H9 (cell line): ENCODE data around the gene HIPK2. TPM values are rescaled to one million over a fixed set of nuclear protein-coding genes. Genes with fewer than 3 reads are reported as not detected.

Source experiments
- DNase-seq: peaks from one replicate; pipeline ENCODE4 v3.0.0-alpha.2; 2017
- H2AFZ ChIP-seq: one replicate; pipeline ENCODE4 v1.6.1; 2013; ENCODE audit warnings: mild to moderate bottlenecking, low read length, control low read depth, moderate library complexity
- H2AK5ac ChIP-seq: 2 replicates; pipeline ENCODE4 v1.6.1; 2013; ENCODE audit warnings: low read length, control low read depth, mixed read lengths; ENCODE audit not compliant: insufficient read length
- H2BK120ac ChIP-seq: one replicate; pipeline ENCODE4 v1.6.1; 2013; ENCODE audit warnings: low read depth, mild to moderate bottlenecking, low read length, control low read depth, inconsistent platforms; ENCODE audit not compliant: poor library complexity, severe bottlenecking
- H2BK12ac ChIP-seq: 2 replicates; pipeline ENCODE4 v1.6.1; 2013; ENCODE audit warnings: low read length, control low read depth, mixed read lengths, low read depth; ENCODE audit not compliant: insufficient read length
- H2BK15ac ChIP-seq: 2 replicates; pipeline ENCODE4 v1.6.1; 2013; ENCODE audit warnings: low read depth, low read length, control low read depth
- H2BK20ac ChIP-seq: one replicate; pipeline ENCODE4 v1.6.1; 2013; ENCODE audit warnings: low read depth, mild to moderate bottlenecking, low read length, control low read depth, inconsistent platforms; ENCODE audit not compliant: poor library complexity, severe bottlenecking
- H2BK5ac ChIP-seq: 2 replicates; pipeline ENCODE4 v1.6.1; 2013; ENCODE audit warnings: low read length, control low read depth, mixed read lengths; ENCODE audit not compliant: insufficient read length
- H3K14ac ChIP-seq: 2 replicates; pipeline ENCODE4 v1.6.1; 2013; ENCODE audit warnings: low read length, control low read depth; ENCODE audit not compliant: insufficient read depth
- H3K18ac ChIP-seq: 2 replicates; pipeline ENCODE4 v1.6.1; 2013; ENCODE audit warnings: low read depth, mild to moderate bottlenecking, mixed read lengths, low read length, control low read depth; ENCODE audit not compliant: insufficient read length
- H3K23ac ChIP-seq: 2 replicates; pipeline ENCODE4 v1.6.1; 2013; ENCODE audit warnings: low read length, control low read depth, mixed read lengths, low read depth; ENCODE audit not compliant: insufficient read length
- H3K23me2 ChIP-seq: 2 replicates; pipeline ENCODE4 v1.6.1; 2013; ENCODE audit warnings: low read depth, mild to moderate bottlenecking, mixed read lengths, low read length, control low read depth; ENCODE audit not compliant: insufficient read length, poor library complexity, severe bottlenecking
- H3K27ac ChIP-seq: 2 replicates; pipeline ENCODE4 v1.5.1; 2013; ENCODE audit warnings: low read length, control low read depth, mixed read lengths, low read depth; ENCODE audit not compliant: insufficient read length
- H3K27me3 ChIP-seq: 2 replicates; pipeline ENCODE4 v1.6.1; 2013; ENCODE audit warnings: low read length, control low read depth, inconsistent platforms; ENCODE audit not compliant: insufficient read depth
- H3K4ac ChIP-seq: 2 replicates; pipeline ENCODE4 v1.6.1; 2013; ENCODE audit warnings: low read depth, mild to moderate bottlenecking, control low read depth, inconsistent platforms, low read length, moderate library complexity
- H3K4me1 ChIP-seq: 2 replicates; pipeline ENCODE4 v1.6.1; 2013; ENCODE audit warnings: low read length, control low read depth, inconsistent platforms; ENCODE audit not compliant: insufficient read depth
- H3K4me2 ChIP-seq: 2 replicates; pipeline ENCODE4 v1.6.1; 2013; ENCODE audit warnings: low read length, control low read depth, mixed read lengths; ENCODE audit not compliant: insufficient read length, insufficient read depth
- H3K56ac ChIP-seq: 2 replicates; pipeline ENCODE4 v1.6.1; 2013; ENCODE audit warnings: low read depth, mild to moderate bottlenecking, mixed read lengths, low read length, control low read depth; ENCODE audit not compliant: insufficient read length
- H3K79me1 ChIP-seq: 2 replicates; pipeline ENCODE4 v1.6.1; 2013; ENCODE audit warnings: low read depth, mild to moderate bottlenecking, moderate library complexity, low read length, control low read depth, inconsistent platforms; ENCODE audit not compliant: insufficient read depth, poor library complexity, severe bottlenecking
- H3K79me2 ChIP-seq: 2 replicates; pipeline ENCODE4 v1.6.1; 2013; ENCODE audit warnings: low read length, control low read depth, inconsistent platforms; ENCODE audit not compliant: insufficient read depth
- H3K9ac ChIP-seq: 2 replicates; pipeline ENCODE4 v1.6.1; 2013; ENCODE audit warnings: low read length, control low read depth, mixed read lengths; ENCODE audit not compliant: insufficient read length; ENCODE audit errors: extremely low read depth
- H3K9me3 ChIP-seq: one replicate; pipeline ENCODE4 v1.6.1; 2013; ENCODE audit warnings: low read depth, low read length, inconsistent platforms; ENCODE audit not compliant: control insufficient read depth
- H3T11ph ChIP-seq: one replicate; pipeline ENCODE4 v1.6.1; 2013; ENCODE audit warnings: mild to moderate bottlenecking, low read length, control low read depth, inconsistent platforms
- H4K20me1 ChIP-seq: one replicate; pipeline ENCODE4 v1.6.1; 2013; ENCODE audit not compliant: control insufficient read depth, insufficient read length, insufficient read depth
- H4K5ac ChIP-seq: 2 replicates; pipeline ENCODE4 v1.6.1; 2013; ENCODE audit warnings: low read depth, mild to moderate bottlenecking, mixed read lengths, low read length, control low read depth; ENCODE audit not compliant: insufficient read length
- H4K8ac ChIP-seq: replicated peaks from 2 replicates; pipeline ENCODE4 v1.6.1; 2013; ENCODE audit warnings: low read length, control low read depth, mixed read lengths, low read depth; ENCODE audit not compliant: insufficient read length
- H4K91ac ChIP-seq: 2 replicates; pipeline ENCODE4 v1.6.1; 2013; ENCODE audit warnings: low read depth, mild to moderate bottlenecking, moderate library complexity, mixed read lengths, low read length, control low read depth; ENCODE audit not compliant: insufficient read length
- H3K27ac Mint-ChIP-seq, 3 experiments: 2 replicates in 2 of 3; 3 replicates in 1 of 3; pipeline ENCODE4 v1.8.0; 2020 to 2021; ENCODE audit warnings: mixed read lengths in 3 of 3, mild to moderate bottlenecking in 1 of 3, moderate library complexity in 1 of 3
- H3K27me3 Mint-ChIP-seq: 2 replicates; pipeline ENCODE4 v1.8.0; 2021; ENCODE audit warnings: low read depth, mild to moderate bottlenecking, moderate library complexity, mixed read lengths
- H3K36me3 Mint-ChIP-seq, 3 experiments: 2 replicates in 2 of 3; 3 replicates in 1 of 3; pipeline ENCODE4 v1.8.0; 2020 to 2021; ENCODE audit warnings: low read depth in 3 of 3, mixed read lengths in 3 of 3; ENCODE audit not compliant: insufficient read depth in 1 of 3
- H3K4me1 Mint-ChIP-seq, 2 experiments: 2 replicates each; pipeline ENCODE4 v1.8.0; 2020; ENCODE audit warnings: mixed read lengths in 2 of 2
- H3K4me3 Mint-ChIP-seq, 2 experiments: 2 replicates in 1 of 2; 3 replicates in 1 of 2; pipeline ENCODE4 v1.8.0; 2020 to 2021; ENCODE audit warnings: mild to moderate bottlenecking in 2 of 2, mixed read lengths in 2 of 2, moderate library complexity in 1 of 2
- H3K9me3 Mint-ChIP-seq, 2 experiments: 2 replicates in 1 of 2; 3 replicates in 1 of 2; pipeline ENCODE4 v1.8.0; 2020; ENCODE audit warnings: mild to moderate bottlenecking in 2 of 2, mixed read lengths in 2 of 2, moderate library complexity in 1 of 2
- WGBS: extraction: QIAGEN DNeasy Blood & Tissue Kit; methylation state at CpG from one replicate; pipeline ENCODE4 v1.1.7; 2013; ENCODE audit warnings: missing lambda C conversion rate, low lambda C conversion rate, mixed read lengths; ENCODE audit not compliant: insufficient read length; ENCODE audit errors: extremely low coverage; 5-methylcytosine and 5-hydroxymethylcytosine counted together
- total RNA-seq: library from RNA; stranded (reverse); gene quantifications from 2 replicates; pipeline ENCODE4 v1.2.1, GENCODE V29; 2021
- TF ChIP-seq, protein P1 (sequence below): fragments of 200-600 bp; sonication (generic); conservative IDR thresholded peaks from 3 replicates; pipeline ENCODE4 v1.8.0; 2021; ENCODE audit warnings: antibody characterized with exemption, mild to moderate bottlenecking

HIPK2 gene
- total RNA-seq, 1 experiment from 2014 or later, result 21.9 TPM

DNA sequence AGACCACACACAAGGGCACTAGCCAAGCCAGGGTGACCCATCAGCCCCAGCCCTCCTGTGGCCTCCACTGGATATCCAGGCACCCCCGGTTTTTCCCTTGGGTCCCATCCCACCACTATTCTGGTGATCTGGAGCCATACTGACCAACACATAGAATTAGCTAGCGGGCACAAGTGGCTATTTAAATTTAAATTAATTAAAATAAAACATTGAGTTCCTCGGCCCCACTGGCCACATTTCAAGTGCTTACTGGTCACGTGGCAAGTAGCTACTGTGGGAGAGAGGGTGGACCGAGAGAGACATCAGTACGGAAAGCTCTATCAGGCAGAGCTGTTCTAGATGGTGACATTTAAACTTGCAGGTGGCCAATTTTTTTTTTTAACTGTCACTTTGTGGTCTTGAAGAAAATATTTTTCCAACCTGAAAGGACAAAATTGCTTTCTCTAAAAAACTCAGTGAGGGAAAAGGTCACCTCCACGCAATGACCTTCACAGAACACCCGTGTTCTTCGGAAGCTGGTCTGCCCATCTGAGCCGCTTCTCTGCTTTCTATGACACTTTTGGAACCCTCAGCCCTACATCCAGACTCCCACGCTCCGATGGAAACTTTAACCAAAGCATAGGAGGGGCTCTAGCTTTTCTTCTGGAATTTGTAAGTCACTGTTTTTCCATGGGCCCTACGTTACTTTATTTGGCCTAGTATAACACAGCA, 30.0 kb downstream of the HIPK2 start:
- no peak overlapping the region for H2AFZ ChIP-seq
- no CpG with 5 or more reads among the region's 13 CpGs for WGBS
- no peak overlapping the region for H4K5ac ChIP-seq
- H3K9me3 ChIP-seq, result no peaks in the 10 kb centered on the region
- no peak for DNase-seq
- no peak overlapping the region for H2BK12ac ChIP-seq
- no peak overlapping the region for H3K56ac ChIP-seq
- no peaks in the 10 kb centered on the region for H4K20me1 ChIP-seq
- no peak overlapping the region for H2BK120ac ChIP-seq
- Mint-ChIP-seq H3K4me1 (peaks cover 21 to 22% of the 10 kb centered on the region in 2 experiments), H3K4me3 (no peak overlapping the region), H3K9me3 (no peaks in the 10 kb centered on the region), H3K27ac (no peak overlapping the region), H3K36me3 (no peaks in the 10 kb centered on the region), H3K27me3 (peaks cover 4% of the 10 kb centered on the region; the same call in 1 of the 2 replicates)
- no peak overlapping the region for H3T11ph ChIP-seq
- H2AK5ac ChIP-seq, result no peak overlapping the region
- no peaks in the 10 kb centered on the region for H3K27me3 ChIP-seq
- TF ChIP-seq, protein P1, sequence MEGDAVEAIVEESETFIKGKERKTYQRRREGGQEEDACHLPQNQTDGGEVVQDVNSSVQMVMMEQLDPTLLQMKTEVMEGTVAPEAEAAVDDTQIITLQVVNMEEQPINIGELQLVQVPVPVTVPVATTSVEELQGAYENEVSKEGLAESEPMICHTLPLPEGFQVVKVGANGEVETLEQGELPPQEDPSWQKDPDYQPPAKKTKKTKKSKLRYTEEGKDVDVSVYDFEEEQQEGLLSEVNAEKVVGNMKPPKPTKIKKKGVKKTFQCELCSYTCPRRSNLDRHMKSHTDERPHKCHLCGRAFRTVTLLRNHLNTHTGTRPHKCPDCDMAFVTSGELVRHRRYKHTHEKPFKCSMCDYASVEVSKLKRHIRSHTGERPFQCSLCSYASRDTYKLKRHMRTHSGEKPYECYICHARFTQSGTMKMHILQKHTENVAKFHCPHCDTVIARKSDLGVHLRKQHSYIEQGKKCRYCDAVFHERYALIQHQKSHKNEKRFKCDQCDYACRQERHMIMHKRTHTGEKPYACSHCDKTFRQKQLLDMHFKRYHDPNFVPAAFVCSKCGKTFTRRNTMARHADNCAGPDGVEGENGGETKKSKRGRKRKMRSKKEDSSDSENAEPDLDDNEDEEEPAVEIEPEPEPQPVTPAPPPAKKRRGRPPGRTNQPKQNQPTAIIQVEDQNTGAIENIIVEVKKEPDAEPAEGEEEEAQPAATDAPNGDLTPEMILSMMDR, result no peak
- no peak overlapping the region for H3K4ac ChIP-seq
- H3K9ac ChIP-seq, result no peak overlapping the region
- no peaks in the 10 kb centered on the region for H3K79me2 ChIP-seq
- H3K23ac ChIP-seq, result no peak overlapping the region
- H3K23me2 ChIP-seq, result no peaks in the 10 kb centered on the region
- H2BK5ac ChIP-seq, result no peak overlapping the region
- no peak overlapping the region for H3K18ac ChIP-seq
- H3K4me2 ChIP-seq, result no peak overlapping the region
- no peak overlapping the region for H3K27ac ChIP-seq
- H4K8ac ChIP-seq, result no peak overlapping the region
- H3K4me1 ChIP-seq, result no peaks in the 10 kb centered on the region; the same call in 1 of the 2 replicates
- no peaks in the 10 kb centered on the region for H3K79me1 ChIP-seq
- H2BK15ac ChIP-seq, result no peak overlapping the region
- H2BK20ac ChIP-seq, result no peak overlapping the region
- H4K91ac ChIP-seq, result no peak overlapping the region
- H3K14ac ChIP-seq, result no peak overlapping the region
